OCI-LY3 (cell line): ENCODE results near the gene LDLRAD4.

Experiments
- H2AFZ ChIP-seq: fragments of 200-600, 300-600 bp; shearing (Covaris generic); 2 replicates; pipeline ENCODE4 v1.6.0; 2014; ENCODE audit warnings: antibody characterized with exemption, low read depth, low read length
- H3K27ac ChIP-seq: fragments of 200-600, 300-600 bp; sonication (generic); 2 replicates; pipeline ENCODE4 v1.5.1; 2014; ENCODE audit warnings: mild to moderate bottlenecking, low read length, moderate library complexity, mixed read lengths
- H3K27me3 ChIP-seq: fragments of 200-600, 300-600 bp; sonication (generic); 2 replicates; pipeline ENCODE4 v1.6.1; 2014; ENCODE audit warnings: low read depth, low read length, mixed read lengths
- H3K36me3 ChIP-seq: fragments of 200-600, 300-600 bp; sonication (generic); replicated peaks from 2 replicates; pipeline ENCODE3; 2014; ENCODE audit warnings: low read depth, low read length, mixed read lengths
- H3K4me1 ChIP-seq: fragments of 300-600, 200-600 bp; sonication (generic); 2 replicates; pipeline ENCODE4 v1.6.1; 2014; ENCODE audit warnings: low read length, mixed read lengths
- H3K4me2 ChIP-seq: fragments of 200-600, 300-600 bp; sonication (generic); 2 replicates; pipeline ENCODE4 v1.6.1; 2014; ENCODE audit warnings: low read length, mixed read lengths
- H3K4me3 ChIP-seq: fragments of 300-600, 200-600 bp; sonication (generic); 2 replicates; pipeline ENCODE4 v1.5.1; 2014; ENCODE audit warnings: antibody characterized with exemption, mild to moderate bottlenecking, low read length, moderate library complexity
- H3K79me2 ChIP-seq: fragments of 300-600, 200-600 bp; shearing (Covaris generic); 2 replicates; pipeline ENCODE4 v1.6.1; 2014; ENCODE audit warnings: mild to moderate bottlenecking, low read length, mixed read lengths
- H3K9ac ChIP-seq: fragments of 300-600, 200-600 bp; shearing (Covaris generic); 2 replicates; pipeline ENCODE4 v1.6.0; 2014; ENCODE audit warnings: mild to moderate bottlenecking, low read length, moderate library complexity
- H3K9me3 ChIP-seq: fragments of 200-600, 300-600 bp; shearing (Covaris generic); 2 replicates; pipeline ENCODE4 v1.6.1; 2014; ENCODE audit warnings: low read length, mixed read lengths; ENCODE audit not compliant: insufficient read depth
- H4K20me1 ChIP-seq: fragments of 200-600, 300-600 bp; sonication (generic); 2 replicates; pipeline ENCODE4 v1.6.1; 2016; ENCODE audit warnings: low read length, mixed read lengths; ENCODE audit not compliant: insufficient read depth
- CTCF ChIP-seq: fragments of 200-600, 300-600 bp; sonication (generic); IDR thresholded peaks from 2 replicates; pipeline ENCODE4 v1.5.1; 2014; ENCODE audit warnings: antibody characterized with exemption, low read length, low read depth
- EZH2phosphoT487 ChIP-seq: fragments of 200-600 bp; shearing (Covaris generic); IDR thresholded peaks from 2 replicates; pipeline ENCODE4 v1.6.1; 2018; ENCODE audit warnings: antibody characterized with exemption, mixed run types, low read depth

Gene LDLRAD4

DNA sequence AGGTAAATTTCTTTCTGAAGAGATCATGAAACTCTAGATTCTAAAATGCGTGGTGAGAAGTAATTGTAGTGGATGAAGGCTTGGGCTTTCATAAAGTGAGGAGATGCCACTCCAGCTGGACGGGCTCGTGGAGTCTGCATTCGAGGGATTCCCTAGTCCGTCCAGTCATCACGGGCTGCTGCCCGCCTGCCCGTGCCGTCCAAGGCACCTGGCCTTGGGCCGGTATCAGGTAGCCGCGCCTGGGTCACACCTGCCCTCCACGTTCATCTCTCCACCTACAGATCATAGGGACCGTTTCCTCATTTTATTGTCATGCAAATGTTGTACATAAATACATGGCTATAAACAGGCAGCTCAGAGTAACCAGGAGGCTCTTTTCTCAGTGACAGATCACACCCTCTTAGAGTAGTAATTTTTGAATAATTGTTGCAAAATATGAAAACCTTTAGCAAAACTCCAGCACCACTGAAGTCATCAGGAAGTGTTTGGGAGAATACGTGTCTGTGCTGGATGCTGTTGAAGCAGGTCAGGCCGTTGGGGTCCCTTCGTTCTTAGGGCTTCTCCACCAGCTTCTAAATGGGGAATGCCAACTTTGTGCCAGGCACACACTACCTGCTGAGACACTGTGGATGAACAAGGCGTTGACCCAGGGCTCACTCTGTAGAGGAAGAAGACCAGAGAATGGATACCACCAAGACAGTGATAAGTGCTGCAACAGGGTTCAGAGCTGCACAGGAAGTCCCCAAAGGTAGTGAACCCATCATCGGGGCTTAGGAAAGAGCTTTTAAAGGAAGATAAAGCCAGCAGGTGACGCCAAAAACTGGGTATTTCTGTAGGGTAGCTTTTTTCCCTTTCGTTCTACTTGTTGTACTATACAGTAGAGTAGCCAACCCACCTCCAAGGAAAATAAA lies 395.3 kb downstream of the LDLRAD4 start:
- TF ChIP-seq EZH2phosphoT487 (no peak), CTCF (no peak)
- Histone ChIP-seq H3K27me3 (no peaks in the 10 kb centered on the region), H3K79me2 (peaks cover 50% of the 10 kb centered on the region), H3K36me3 (peaks cover 18% of the 10 kb centered on the region), H3K27ac (peak overlapping the region; percentile 92), H3K9ac (peak overlapping the region; percentile 85), H4K20me1 (peaks cover 13% of the 10 kb centered on the region; the same call in 1 of the 2 replicates), H2AFZ (no peak overlapping the region), H3K4me3 (peak overlapping the region; percentile 93), H3K4me2 (peak overlapping the region; percentile 99), H3K9me3 (peaks cover 13% of the 10 kb centered on the region; the same call in 1 of the 2 replicates), H3K4me1 (peaks cover 84% of the 10 kb centered on the region)

DNA sequence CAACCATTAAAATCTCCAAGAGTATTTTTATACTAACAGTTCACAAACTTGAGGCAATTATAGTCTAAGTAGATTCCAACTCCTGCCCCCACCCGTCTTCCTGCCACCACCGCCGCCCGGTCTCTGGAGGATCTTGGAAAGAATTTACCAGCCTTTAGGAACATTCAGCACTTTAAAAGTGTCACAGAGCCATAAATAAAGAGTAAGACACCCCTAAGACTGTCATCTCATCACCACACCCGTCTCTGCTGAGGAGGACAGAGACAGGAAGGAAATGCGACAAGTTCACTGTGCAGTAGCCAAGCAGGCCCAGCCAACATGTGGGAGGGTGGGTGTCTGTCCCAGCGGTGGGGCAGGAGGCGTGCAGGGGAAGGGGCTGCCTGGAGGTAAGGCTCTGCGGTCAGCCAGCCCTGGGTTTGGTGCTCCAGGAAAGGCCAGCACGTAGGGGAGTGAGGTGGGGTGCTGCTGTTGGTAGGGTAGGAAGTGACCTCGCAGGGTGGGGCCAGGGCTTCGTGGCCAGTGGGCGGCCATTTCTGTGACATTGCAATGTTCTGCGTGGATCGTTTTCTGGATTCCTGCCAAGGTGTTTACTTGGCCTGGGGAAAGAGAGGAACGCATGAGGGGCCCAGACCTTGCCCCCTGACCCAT lies 396.2 kb downstream of the LDLRAD4 start:
- peaks cover 50% of the 10 kb centered on the region for H3K79me2 ChIP-seq

DNA sequence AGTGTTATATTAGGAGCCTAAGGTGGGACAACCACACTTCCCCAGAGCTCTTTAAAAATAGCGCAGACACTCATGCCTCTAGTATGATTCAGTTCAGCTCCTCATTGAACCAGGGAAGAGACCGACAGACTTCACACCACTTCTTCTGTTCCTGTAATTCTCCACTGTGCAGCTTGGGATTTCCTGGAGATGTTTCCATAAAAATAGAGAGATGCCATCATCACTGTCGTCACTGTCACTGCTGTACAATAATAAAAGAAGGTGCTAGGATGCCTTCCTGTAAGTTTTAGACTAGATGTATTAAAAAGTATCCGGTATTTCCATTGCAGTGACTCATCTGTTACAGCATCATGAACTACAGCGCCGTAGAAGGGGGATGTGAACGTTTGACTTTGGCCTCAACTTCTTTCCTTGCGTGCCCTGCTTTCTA lies 396.9 kb downstream of the LDLRAD4 start:
- H3K4me2 ChIP-seq, result peak overlapping the region; percentile 23

More for the DNA sequence above, 396.2 kb downstream of the LDLRAD4 start:
- Histone ChIP-seq H3K4me1 (peaks cover 75% of the 10 kb centered on the region), H3K36me3 (peaks cover 18% of the 10 kb centered on the region), H3K4me3 (peak overlapping the region; percentile 93), H3K27ac (no peak overlapping the region), H2AFZ (no peak overlapping the region), H3K27me3 (no peaks in the 10 kb centered on the region), H3K9me3 (peaks cover 13% of the 10 kb centered on the region; the same call in 1 of the 2 replicates), H3K9ac (peak overlapping the region; percentile 85), H3K4me2 (peak overlapping the region; percentile 99), H4K20me1 (peaks cover 16% of the 10 kb centered on the region; the same call in 1 of the 2 replicates)
- TF ChIP-seq EZH2phosphoT487, result no peak
- TF ChIP-seq CTCF, result no peak

More for the DNA sequence above, 396.9 kb downstream of the LDLRAD4 start:
- Histone ChIP-seq H2AFZ (no peak overlapping the region), H3K9me3 (peaks cover 13% of the 10 kb centered on the region; the same call in 1 of the 2 replicates), H3K27me3 (no peaks in the 10 kb centered on the region), H3K79me2 (peaks cover 50% of the 10 kb centered on the region), H3K4me3 (no peak overlapping the region), H3K9ac (peak overlapping the region; percentile 8; the same call in 1 of the 2 replicates), H3K4me1 (peaks cover 71% of the 10 kb centered on the region), H3K36me3 (peaks cover 18% of the 10 kb centered on the region), H3K27ac (no peak overlapping the region), H4K20me1 (peaks cover 16% of the 10 kb centered on the region; the same call in 1 of the 2 replicates)
- TF ChIP-seq EZH2phosphoT487 (no peak), CTCF (no peak)
